ENCODE data around the gene NAA16.
"Not testable (repeated sequence)": the region's sequence is repeated elsewhere in the genome, so short reads cannot be mapped to it uniquely, and the experiment has no call there.

The NAA16 gene

GRCh38 chr13:41419206-41419605 lies 108.1 kb downstream of the NAA16 start:
- TF ChIP-seq CTCF (IDR thresholded peaks at IDR 0.05; ENCODE audit: low read depth, low read length) = no peak
- in situ Hi-C loops (cut with HindIII; ENCODE audit: low sequenced_read_pairs) = no loop called here
- no peak for DNase-seq (ENCODE audit: low read depth, low spot score)
- no peak overlapping the region for H3K4me3 ChIP-seq (ENCODE audit: low read depth, low read length)

GRCh38 chr13:41420146-41420545 lies 109.1 kb downstream of the NAA16 start:
- DNase-seq (ENCODE audit: low read depth, low spot score) = no peak
- no peak for TF ChIP-seq CTCF (IDR thresholded peaks at IDR 0.05; ENCODE audit: low read depth, low read length)
- no peak overlapping the region for H3K4me3 ChIP-seq (ENCODE audit: low read depth, low read length)
- in situ Hi-C loops (cut with HindIII; ENCODE audit: low sequenced_read_pairs) = no loop called here

- in situ Hi-C loops (cut with HindIII; ENCODE audit: low sequenced_read_pairs); DNase-seq (ENCODE audit: low read depth, low spot score); H3K4me3 ChIP-seq (ENCODE audit: low read depth, low read length): not testable (repeated sequence)
Observed at GRCh38 chr13:41421330-41421729, 110.3 kb downstream of the NAA16 start.

GRCh38 chr13:41421983-41422382 lies 110.9 kb downstream of the NAA16 start:
- in situ Hi-C loops (cut with HindIII; ENCODE audit: low sequenced_read_pairs) = not testable (repeated sequence)

GRCh38 chr13:41423259-41423658 lies 112.2 kb downstream of the NAA16 start:
- DNase-seq (ENCODE audit: low read depth, low spot score); H3K4me3 ChIP-seq (ENCODE audit: low read depth, low read length); in situ Hi-C loops (cut with HindIII; ENCODE audit: low sequenced_read_pairs): not testable (repeated sequence)

More at GRCh38 chr13:41421983-41422382, 110.9 kb downstream of the NAA16 start:
- not testable (repeated sequence) for H3K4me3 ChIP-seq (ENCODE audit: low read depth, low read length); DNase-seq (ENCODE audit: low read depth, low spot score)

GRCh38 chr13:41424675-41425074 lies 113.6 kb downstream of the NAA16 start:
- in situ Hi-C loops (cut with HindIII; ENCODE audit: low sequenced_read_pairs); H3K4me3 ChIP-seq (ENCODE audit: low read depth, low read length); DNase-seq (ENCODE audit: low read depth, low spot score): not testable (repeated sequence)

GRCh38 chr13:41426047-41426446 lies 115.0 kb downstream of the NAA16 start:
- no peak overlapping the region for H3K4me3 ChIP-seq (ENCODE audit: low read depth, low read length)
- no peak for DNase-seq (ENCODE audit: low read depth, low spot score)
- in situ Hi-C loops (cut with HindIII; ENCODE audit: low sequenced_read_pairs) = no loop called here
- no peak for TF ChIP-seq CTCF (IDR thresholded peaks at IDR 0.05; ENCODE audit: low read depth, low read length)

Data from astrocyte of the spinal cord (primary cell).